ENCODE data around the gene TMEM130.

The TMEM130 gene

DNA sequence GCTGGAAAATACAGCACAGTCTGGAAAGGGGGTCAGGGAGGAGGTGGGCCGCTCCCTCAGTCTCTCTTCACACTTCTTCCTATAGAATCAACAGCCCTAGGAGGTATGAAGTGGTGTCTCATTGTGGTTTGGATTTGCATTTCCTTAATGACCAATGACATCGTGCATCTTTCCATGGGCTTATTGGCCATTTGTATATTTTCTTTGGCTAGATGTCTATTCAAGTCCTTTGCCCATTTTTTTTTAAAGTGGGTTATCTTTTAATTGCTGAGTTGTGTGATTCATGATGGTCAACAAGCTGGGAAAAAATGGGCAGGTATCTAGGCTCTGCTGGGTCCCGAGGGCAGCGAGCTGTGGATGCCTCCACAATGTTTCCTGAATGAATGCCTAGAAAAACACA, 29.1 kb downstream of the TMEM130 start:
- DNase-seq, result no peak

- DNase-seq, result no peak
Observed at GRCh38 chr7:98840096-98840495, 29.7 kb downstream of the TMEM130 start.

DNA sequence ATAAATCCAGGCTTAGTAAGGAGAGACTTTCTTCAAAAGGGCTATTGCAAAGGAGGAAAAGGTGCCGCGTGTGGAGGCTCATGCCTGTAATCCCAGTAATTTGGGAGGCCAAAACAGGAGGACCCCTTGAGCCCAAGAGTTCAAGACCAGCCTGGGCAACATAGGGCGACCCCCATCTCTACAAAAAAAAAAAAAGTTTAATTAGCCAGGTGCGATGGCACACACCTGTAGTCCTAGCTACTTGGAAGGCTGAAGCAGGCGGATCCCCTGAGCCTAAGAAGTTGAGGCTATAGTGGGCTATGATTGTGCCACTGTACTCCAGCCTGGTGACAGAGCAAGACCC, 32.2 kb downstream of the TMEM130 start:
- DNase-seq, result no peak

GRCh38 chr7:98836811-98837629, 32.8 kb downstream of the TMEM130 start:
- no peak for DNase-seq

DNA sequence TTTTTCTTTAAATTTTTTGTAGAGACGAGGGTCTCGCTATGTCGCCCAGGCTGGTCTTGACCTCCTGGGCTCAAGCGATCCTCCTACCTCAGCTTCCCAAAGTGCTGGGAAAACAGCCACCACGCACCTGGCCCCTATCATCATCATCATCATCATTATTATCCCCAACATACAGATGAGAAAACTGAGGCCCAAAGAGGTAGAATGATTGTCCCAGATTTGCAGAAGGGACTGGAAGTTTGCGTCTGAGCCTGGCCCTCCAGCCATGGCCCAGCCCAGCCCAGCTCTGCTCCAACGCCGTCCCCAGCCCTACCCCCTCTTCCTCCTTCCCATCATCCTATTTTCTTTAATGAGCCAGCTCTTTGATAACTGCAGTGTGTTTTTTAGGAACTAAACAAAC, 34.9 kb downstream of the TMEM130 start:
- DNase-seq, result no peak

DNA sequence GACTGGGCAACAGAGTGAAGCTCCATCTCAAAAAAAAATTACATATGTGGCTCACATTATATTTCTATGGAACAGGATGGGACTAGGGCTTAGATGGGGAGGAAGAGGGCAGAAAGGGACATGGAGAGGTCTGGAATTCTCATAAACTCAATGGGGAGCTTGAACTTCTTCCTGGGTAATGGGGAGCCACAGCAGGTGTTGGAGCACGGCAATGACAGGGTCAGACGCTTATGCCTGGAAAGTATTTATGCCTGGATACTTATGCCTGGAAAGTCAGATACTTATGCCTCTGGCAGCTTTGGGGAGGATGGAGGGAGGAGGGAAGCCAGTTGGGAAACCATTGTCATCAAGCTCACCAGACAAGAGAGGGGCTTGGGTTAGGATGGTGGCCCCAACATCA, 36.8 kb downstream of the TMEM130 start:
- no peak for DNase-seq

DNA sequence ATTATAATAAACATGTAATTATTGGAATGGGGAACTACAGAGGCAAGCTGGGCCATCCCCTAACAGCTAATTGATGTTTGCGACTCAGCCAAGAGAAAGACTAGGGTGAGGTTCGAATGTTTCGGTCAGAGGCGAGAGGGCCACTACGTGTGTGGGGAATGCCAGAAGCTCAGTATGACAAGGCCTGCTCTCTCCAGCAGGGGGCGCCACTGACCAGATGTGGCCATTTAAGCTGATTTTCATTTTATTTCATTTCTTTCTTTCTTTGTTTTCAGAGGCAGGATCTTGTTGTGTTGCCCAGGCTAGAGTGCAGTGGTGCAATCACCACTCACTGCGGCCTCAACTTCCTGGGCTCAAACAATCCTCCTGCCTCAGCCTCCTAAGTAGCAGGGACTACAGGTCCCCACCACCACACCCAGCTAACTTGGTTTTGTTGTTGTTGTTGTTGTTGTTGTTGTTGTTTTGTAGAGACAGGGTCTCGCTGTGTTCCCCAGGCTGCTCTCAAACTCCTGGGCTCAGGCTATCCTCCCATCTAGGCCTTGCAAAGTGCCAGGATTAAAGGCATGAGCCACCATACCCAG, 38.1 kb downstream of the TMEM130 start:
- peak in 2 of 6 experiments; percentile 2 to 16 for DNase-seq

GRCh38 chr7:98830972-98831548, 38.8 kb downstream of the TMEM130 start:
- no peak for DNase-seq

- no peak for DNase-seq
Observed at GRCh38 chr7:98828368-98828767, 41.4 kb downstream of the TMEM130 start.

GRCh38 chr7:98827258-98827657, 42.6 kb downstream of the TMEM130 start:
- no peak for DNase-seq

- DNase-seq, result no peak
Observed at GRCh38 chr7:98826811-98827231, 43.0 kb downstream of the TMEM130 start.

- DNase-seq, result no peak
Observed at GRCh38 chr7:98826387-98826786, 43.4 kb downstream of the TMEM130 start.

DNA sequence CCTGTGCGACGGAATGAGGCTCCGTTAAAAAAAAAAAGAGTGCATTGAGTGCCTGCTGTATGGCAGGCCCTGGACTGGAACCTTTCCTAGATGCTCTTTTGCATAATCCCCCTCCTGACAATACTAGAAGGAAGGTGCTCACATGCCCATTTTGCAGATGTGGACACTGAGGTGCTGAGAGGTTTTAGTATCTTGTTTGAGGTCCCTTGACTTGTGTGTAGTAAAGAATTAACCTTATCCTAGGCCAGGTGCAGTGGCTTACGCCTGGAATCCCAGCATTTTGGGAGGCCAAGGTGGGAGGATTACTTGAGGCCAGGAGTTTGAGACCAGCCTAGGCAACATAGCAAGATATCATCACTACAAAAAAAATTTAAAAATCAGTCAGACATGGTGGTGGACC, 46.6 kb downstream of the TMEM130 start:
- DNase-seq, result no peak

DNA sequence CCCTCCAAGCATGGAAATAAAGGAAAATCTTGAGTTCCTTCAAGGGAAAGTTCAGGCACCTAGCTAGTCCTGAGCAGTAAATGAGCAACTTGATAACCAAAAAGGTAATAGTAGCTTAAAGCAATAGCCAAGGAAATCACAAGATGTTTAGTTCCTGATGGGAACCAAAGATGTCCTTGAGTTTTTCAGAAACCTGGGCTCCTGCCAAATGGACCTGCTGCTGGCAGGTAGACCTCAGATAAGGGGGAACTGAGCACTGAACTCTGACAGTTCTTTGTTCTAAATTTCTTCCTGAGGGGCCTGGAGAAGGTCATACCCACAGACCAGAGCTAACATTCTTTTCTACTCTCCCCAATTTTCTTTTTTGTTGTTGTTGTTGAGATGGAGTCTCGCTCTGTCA, 48.5 kb downstream of the TMEM130 start:
- DNase-seq, result no peak

- no peak for DNase-seq
Observed at GRCh38 chr7:98816967-98817710, 52.7 kb downstream of the TMEM130 start.

DNA sequence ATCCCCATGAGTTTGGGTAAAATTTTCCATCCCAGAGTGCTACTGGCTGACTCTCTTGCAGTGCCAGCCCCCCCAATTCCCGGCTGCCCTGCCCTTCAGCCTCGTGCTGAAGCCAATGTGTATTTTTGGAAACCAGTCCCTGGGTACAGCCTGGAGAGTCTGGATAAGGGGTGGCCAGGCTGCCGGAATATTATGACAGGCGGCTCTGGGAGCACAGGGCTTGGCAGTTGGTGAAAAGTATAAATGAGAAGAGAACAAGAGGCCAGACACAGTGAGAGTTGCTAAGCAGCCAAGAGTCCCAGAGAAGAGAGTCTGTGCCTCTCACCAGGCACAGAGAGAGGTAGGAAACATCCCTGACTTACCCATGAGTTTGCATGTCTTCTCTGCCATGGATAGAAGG, 53.6 kb downstream of the TMEM130 start:
- DNase-seq, result no peak

DNA sequence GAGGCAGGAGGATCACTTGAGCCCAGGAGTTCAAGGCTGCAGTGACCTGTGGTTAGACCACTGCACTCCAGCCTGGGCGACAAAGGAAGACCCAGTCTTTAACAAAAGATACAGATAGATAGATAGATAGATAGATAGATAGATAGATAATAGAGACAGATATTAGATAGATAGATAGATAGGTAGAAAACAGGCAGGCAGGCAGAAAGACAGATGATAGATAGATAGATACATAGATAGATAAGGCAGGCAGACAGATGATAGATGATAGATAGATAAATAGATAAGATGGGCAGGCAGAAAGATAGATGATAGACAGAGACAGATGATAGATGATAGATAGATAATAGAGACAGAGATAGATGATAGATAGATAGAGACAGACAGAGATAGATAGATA, 54.5 kb downstream of the TMEM130 start:
- DNase-seq, result no peak

DNA sequence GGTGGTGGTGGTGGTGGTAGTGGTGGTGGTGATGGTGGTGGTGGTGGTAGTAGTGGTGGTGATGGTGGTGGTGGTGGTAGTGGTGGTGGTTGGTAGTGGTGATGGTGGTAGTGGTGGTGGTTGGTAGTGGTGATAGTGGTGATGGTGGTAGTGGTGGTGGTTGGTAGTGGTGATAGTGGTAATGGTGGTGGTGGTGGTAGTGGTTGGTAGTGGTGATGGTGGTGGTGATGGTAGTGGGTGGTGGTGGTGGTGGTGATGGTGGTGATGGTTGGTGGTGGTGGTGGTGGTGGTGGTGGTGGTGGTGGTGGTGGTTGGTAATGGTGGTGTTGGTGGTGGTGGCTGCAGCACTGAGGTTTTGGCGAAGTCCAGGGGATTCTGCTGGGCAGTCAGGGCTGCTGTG, 58.5 kb downstream of the TMEM130 start:
- DNase-seq, result no peak

DNA sequence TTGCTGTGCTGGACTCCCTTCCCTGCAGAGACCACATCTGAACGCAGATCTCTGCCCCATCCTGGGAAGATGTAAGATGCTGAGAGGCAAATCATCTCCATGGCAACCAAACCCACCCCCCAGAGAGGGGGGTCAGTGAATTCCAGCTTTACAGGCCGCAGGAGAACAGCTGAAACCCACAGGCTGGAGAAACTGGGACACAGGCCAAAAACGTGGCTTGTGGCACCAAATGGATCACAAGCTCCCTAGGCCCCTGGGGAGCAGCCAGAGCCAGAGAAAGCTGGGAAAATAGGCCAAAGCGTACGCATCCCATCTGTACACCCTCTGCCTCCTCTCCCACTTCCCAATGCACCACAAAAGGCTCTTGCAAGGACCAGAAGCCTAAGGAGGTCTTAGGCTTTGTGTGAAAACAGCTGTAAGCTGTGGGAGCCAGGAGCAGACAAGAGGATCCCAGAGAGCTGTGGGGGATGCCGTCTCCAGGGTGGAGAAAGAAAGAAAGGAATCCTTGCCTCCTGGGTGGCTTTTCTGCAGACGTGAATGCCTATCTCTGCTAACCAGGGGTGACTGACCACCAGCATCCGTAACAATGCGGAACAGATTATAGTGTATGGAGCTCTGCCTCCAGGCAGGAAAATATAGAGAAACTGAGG, 59.5 kb downstream of the TMEM130 start:
- DNase-seq, result no peak

DNA sequence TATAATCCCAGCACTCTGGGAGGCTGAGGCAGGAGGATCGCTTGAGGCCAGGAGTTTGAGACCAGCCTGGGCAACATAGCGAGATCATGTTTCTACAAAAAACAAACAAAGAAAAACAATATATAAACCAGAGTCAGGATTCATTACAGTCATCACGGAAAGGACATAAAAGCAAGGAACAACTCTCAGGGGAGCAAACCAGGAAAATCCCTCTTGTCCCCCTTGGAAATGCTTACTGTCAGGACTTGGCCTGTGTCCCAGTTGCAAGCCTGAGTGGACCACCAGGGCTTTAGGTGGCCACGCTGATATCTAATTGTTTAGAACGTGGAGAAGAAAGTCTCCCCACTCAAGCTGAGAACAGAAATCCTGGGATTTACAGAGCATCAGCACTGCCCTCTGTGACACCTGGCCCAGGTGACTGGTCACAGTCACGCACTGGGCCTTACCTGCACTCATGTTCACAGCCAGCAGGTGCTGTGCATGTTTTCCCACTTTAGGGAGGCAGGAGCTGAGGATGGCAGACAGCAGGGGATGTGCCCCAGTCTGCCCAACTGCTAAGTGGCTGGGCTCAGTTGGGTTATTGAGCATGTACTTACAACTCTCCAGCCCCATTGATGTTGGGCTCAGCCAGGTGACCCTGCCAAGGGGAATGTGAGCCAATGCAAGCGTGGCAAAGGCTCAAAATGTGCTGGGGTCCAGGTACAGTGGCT, 60.9 kb downstream of the TMEM130 start:
- DNase-seq, result no peak

DNA sequence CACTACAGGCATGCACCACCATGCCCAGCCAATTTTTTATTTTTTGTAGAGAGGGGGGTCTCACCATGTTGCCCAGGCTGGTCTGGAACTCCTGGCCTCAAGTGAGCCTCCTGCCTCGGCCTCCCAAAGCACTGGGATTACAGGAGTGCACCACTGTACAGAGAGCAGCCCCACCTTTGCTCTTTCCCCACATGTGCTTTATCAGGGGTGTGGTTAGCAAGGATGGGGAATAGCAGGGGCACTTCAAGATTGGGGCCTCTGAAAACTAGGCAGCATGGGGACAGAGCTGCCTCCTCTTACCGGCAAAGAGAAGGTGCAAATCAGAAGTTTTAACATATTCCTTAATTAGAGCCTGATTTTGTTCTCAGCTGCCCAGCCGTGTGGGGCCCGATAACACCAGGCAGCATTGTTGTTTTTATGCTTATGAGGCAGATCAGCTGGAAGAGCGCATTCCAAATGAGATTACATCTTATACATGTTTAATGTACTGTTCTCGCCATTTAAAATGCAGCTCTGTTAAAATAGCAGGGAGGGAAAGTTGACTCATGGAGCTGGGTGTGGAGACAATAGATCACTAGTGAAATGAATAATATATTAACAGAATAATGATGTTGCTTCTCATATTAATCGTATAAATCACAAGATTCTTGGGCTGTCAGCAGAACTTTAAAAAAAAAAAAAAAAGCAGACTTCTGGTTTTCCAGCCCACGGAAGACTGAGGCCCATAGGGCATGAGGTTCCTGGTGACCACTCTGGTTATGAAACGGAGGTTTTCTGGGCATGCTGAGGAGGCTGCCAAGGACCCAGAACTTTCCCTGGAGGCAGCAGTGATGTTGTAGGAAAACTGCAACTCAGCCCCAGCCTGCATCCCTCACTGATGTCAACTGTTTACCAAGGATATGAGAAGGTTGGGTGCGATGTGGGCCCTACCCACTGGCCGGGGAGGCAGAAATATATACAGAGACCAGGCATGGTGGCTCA, 62.5 kb downstream of the TMEM130 start:
- no peak for DNase-seq

All from stimulated activated naive CD4-positive, alpha-beta T cell (primary cell).